Measurements from ENCODE around the gene LRRC46.
A peak's percentile ranks its signal among the peaks of the same experiment; 100 is the strongest.

The LRRC46 gene

DNA sequence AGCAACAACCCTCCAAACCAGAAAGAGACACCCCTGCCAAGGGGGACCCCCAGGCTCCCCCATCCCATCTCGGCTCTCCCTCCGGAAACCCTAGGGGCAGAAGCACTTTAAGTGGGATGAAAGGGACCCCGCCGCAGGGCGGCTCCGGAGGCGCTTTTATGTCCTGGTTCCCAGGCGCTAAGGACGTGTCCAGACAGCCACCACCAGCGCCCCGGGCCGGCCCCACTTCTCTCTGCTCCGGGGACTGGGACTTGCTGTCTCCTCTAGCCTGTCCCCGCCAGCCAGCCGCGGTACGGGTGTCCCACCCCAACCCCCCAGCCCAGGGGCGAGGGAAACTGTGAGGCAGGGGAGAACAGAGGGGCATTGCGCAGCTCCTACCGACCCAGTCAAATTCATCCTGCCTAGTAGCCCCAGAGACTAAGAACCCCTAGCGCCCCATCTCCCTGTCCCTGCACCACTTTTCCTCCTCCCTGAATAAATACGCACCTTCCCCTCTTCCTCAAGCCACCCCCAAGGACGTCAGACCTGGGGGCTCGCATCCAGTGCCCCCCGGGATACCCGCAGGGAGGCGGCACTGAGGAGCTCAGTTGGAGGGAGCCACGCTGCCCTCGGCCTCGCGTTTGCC lies 15.4 kb downstream of the LRRC46 start:
- ChIA-PET POLR2A (ENCODE audit: low non-redundant PET) (no interaction called here), CTCF (interaction anchor here (0.6 to 4.9 kb wide), 9 partner anchors 12 to 760 kb away, joined by 3 to 38 read pairs (median 4); no protein-coding TSS in a partner anchor)
- DNase-seq (ENCODE audit: low spot score): no peak
- TF ChIP-seq, protein P1, sequence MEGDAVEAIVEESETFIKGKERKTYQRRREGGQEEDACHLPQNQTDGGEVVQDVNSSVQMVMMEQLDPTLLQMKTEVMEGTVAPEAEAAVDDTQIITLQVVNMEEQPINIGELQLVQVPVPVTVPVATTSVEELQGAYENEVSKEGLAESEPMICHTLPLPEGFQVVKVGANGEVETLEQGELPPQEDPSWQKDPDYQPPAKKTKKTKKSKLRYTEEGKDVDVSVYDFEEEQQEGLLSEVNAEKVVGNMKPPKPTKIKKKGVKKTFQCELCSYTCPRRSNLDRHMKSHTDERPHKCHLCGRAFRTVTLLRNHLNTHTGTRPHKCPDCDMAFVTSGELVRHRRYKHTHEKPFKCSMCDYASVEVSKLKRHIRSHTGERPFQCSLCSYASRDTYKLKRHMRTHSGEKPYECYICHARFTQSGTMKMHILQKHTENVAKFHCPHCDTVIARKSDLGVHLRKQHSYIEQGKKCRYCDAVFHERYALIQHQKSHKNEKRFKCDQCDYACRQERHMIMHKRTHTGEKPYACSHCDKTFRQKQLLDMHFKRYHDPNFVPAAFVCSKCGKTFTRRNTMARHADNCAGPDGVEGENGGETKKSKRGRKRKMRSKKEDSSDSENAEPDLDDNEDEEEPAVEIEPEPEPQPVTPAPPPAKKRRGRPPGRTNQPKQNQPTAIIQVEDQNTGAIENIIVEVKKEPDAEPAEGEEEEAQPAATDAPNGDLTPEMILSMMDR (conservative IDR thresholded peaks at IDR 0.05; ENCODE audit: low read depth): no peak
- peak overlapping the region; percentile 17 for H3K27ac ChIP-seq

DNA sequence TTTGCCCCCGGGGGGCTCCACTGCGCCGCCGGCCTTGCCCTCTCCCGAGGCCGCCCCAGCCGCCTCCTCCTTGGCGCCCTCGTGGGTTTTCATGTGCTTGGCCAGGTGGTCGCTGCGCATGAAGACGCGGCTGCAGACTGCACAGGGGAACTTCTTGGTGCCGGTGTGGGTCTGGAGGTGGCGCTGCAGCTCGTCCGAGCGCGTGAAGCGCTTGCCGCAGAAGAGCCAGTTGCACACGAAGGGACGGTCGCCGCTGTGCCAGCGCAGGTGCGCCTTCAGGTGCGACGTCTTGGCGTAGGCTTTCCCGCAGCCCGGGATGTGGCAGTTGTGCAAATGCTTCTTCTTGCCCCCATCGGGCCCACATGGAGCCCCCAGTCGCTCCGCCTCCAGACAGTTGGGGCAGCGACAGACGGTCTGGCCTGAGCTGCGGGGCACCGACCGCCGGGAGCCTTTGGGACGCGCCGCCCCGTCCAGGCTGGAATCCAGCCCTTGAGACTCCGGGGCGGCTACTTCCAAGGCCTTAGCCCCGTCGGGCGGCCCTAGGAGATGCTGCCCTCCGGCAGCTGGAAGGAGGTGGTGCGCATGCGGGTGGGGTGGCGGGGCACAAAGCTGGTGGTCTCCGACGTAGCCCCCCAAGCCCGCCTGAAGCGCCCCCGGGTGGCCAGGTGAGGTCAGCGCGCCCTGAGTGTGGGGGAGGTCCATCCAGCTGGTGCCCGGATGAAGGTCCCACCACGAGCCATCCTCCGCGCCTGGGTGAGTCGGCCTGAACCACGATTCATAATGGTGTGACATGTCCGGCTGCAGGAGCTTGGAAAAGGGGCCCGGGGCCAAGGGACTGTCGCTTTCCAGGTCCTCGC lies 16.1 kb downstream of the LRRC46 start:
- TF ChIP-seq, protein P1 (conservative IDR thresholded peaks at IDR 0.05; ENCODE audit: low read depth): peak; percentile 43
- ChIA-PET POLR2A (ENCODE audit: low non-redundant PET) (no interaction called here), CTCF (interaction anchor here (0.5 to 4.9 kb wide), 14 partner anchors 11 to 1771 kb away, joined by 3 to 38 read pairs (median 3); no protein-coding TSS in a partner anchor)
- no peak overlapping the region for H3K27ac ChIP-seq
- no peak for DNase-seq (ENCODE audit: low spot score)

DNA sequence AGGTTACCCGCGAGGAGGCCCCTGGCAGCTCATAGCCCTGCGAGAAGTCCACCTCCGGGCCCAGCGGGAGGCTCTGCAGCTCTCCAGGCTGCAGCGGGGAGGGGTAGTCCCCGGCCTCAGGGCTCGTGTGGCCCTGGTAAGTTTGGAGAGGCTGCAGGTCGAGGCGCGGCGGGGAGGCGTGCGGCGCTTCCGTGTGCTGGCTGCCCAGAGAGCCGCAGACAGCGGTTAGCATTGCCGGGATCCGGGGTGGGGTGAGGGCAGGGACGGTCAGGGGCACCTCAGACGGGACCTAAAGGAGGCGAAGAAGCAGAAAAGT lies 16.7 kb downstream of the LRRC46 start:
- ChIA-PET POLR2A (ENCODE audit: low non-redundant PET) (interaction anchor here (1.8 kb wide), 1 partner anchor 47 kb away, joined by 4 read pairs; the partner anchor contains the start of gene SP2), CTCF (interaction anchor here (0.5 to 4.9 kb wide), 6 partner anchors 11 to 1771 kb away, joined by 3 to 38 read pairs (median 4); no protein-coding TSS in a partner anchor)
- no peak overlapping the region for H3K27ac ChIP-seq
- DNase-seq (ENCODE audit: low spot score): no peak
- TF ChIP-seq, protein P1 (conservative IDR thresholded peaks at IDR 0.05; ENCODE audit: low read depth): no peak

DNA sequence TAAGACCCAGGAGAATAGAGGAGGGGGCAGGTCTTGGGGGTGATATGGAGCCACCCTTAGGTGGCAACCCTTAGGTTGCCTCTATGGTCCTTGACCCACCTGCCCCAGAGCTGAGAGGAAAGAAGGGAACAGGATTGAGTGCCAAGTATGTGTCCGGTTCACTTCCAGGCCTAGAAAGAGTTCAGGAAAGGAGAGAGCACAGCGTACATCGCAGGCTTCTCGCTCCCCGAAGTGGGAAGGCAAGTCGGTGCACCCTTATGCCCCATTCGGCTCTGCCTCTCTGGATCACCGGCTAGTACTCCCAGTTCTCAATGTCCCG lies 18.9 kb downstream of the LRRC46 start:
- TF ChIP-seq, protein P1 (conservative IDR thresholded peaks at IDR 0.05; ENCODE audit: low read depth): no peak
- ChIA-PET POLR2A (ENCODE audit: low non-redundant PET) (interaction anchor here (0.6 kb wide), 1 partner anchor 198 kb away, joined by 3 read pairs; the partner anchor contains the start of gene NFE2L1), CTCF (interaction anchor here (1.0 to 4.9 kb wide), 5 partner anchors 9 to 40 kb away, joined by 3 to 38 read pairs (median 4); partner anchors contain the start of gene SCRN2)
- DNase-seq (ENCODE audit: low spot score): no peak
- H3K27ac ChIP-seq: peak overlapping the region; percentile 66

DNA sequence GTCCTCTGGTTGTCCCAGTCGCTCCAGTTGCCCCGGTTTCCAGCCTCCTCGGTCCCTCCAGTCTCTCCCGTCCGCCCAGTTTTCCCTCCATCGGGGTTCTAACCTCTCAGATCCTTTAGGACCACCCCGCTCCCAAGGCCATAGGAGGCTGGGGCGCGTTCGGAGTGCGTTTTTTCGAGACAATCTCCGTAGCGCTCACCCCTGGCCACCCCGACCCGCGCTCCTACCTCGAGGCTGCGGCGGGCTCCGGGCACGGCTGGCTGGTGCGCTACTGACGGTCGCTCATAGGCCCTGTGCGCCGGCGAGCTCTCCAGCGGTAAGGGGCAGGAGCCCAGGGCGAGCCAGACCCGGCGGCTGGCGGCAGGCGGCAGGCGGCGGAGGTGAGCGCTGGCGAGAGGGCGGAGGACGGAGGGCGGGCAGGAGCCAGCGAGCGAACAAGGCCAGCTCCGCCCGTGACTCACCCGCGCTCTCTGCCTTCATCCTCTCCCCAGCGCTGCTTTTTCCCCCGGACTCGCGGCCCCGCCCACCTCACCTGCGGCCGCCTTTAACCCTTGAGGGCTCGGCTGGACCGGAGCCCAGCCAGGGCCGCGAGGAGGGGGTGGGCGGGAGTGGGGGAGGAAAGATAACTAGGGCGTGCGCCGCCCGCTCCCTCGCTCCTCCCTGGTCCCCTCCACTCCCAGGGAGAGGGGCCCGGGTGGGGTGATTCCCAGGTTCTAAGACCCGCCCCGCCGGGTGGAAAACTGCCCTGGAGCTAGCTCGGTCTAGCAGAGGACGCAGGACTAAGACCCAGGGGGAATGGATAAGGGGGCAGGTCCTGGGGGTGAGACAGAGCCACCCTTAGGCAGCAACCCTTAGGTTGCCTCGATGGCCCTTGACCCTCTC lies 19.5 kb downstream of the LRRC46 start, which contains the start of gene SP6:
Gene SP6, minus strand, starts transcription at position 472 of the 882 bp plus-strand sequence. CDS start 2,734 bp downstream, outside the sequence.
- peak; percentile 89 for DNase-seq (ENCODE audit: low spot score)
- peak within 1 kb of the TSS; percentile 66 for H3K27ac ChIP-seq
- TF ChIP-seq, protein P1 (conservative IDR thresholded peaks at IDR 0.05; ENCODE audit: low read depth): peak; percentile 41
- POLR2A ChIA-PET (ENCODE audit: low non-redundant PET): interaction anchor here (0.6 kb wide), 1 partner anchor 197 kb away, joined by 3 read pairs; the partner anchor contains the start of gene NFE2L1
- CTCF ChIA-PET: interaction anchor here (0.6 to 4.9 kb wide), 6 partner anchors 9 to 40 kb away, joined by 3 to 38 read pairs (median 4); partner anchors contain the start of gene SCRN2
